Middle frontal gyrus (tissue), 1 donor: ENCODE results near the gene NAT8L.

Experiments
- DNase-seq: peaks from one replicate; pipeline ENCODE4 v3.0.0-alpha.2; 2015; ENCODE audit warnings: low spot score; ENCODE audit errors: extremely low spot score

The NAT8L gene

GRCh38 chr4:2091990-2092668 lies 33.0 kb downstream of the NAT8L start:
- DNase-seq: no peak

- DNase-seq: no peak
Observed at GRCh38 chr4:2092669-2093053, 33.5 kb downstream of the NAT8L start.

- no peak for DNase-seq
Observed at GRCh38 chr4:2093265-2093664, 34.1 kb downstream of the NAT8L start.

- no peak for DNase-seq
Observed at GRCh38 chr4:2094545-2094944, 35.4 kb downstream of the NAT8L start.

GRCh38 chr4:2095236-2096072 lies 36.3 kb downstream of the NAT8L start:
- DNase-seq: no peak

GRCh38 chr4:2096073-2096609 lies 37.0 kb downstream of the NAT8L start:
- no peak for DNase-seq

GRCh38 chr4:2101346-2102044 lies 42.4 kb downstream of the NAT8L start:
- no peak for DNase-seq

GRCh38 chr4:2102045-2102883 lies 43.1 kb downstream of the NAT8L start:
- DNase-seq: no peak

GRCh38 chr4:2103127-2103842 lies 44.2 kb downstream of the NAT8L start:
- no peak for DNase-seq

- DNase-seq: no peak
Observed at GRCh38 chr4:2103843-2104547, 44.9 kb downstream of the NAT8L start.

- no peak for DNase-seq
Observed at GRCh38 chr4:2104556-2105345, 45.6 kb downstream of the NAT8L start.

GRCh38 chr4:2105559-2105958 lies 46.4 kb downstream of the NAT8L start:
- no peak for DNase-seq

GRCh38 chr4:2116687-2117400 lies 57.7 kb downstream of the NAT8L start:
- no peak for DNase-seq
